HG02885 (cell line): ENCODE data around the gene C1D.

ENCODE experiments used
- ATAC-seq: cut with Tn5 transposase; IDR thresholded peaks from one replicate; pipeline ENCODE4 v1.9.1; 2021; ENCODE audit warnings: mild to moderate bottlenecking; ENCODE audit not compliant: unreplicated experiment, poor library complexity

C1D gene

GRCh38 chr2:68059784-68060525 lies 2.8 kb downstream of the C1D start:
- ATAC-seq = no peak

- no peak for ATAC-seq
Observed at GRCh38 chr2:68057658-68058396, 5.0 kb downstream of the C1D start.

GRCh38 chr2:68052717-68053422 lies 9.9 kb downstream of the C1D start:
- ATAC-seq = no peak

GRCh38 chr2:68050353-68050752 lies 12.5 kb downstream of the C1D start:
- peak; percentile 83 for ATAC-seq

- no peak for ATAC-seq
Observed at GRCh38 chr2:68046642-68047240, 16.1 kb downstream of the C1D start.

- no peak for ATAC-seq
Observed at GRCh38 chr2:68046224-68046623, 16.6 kb downstream of the C1D start.

- ATAC-seq = no peak
Observed at GRCh38 chr2:68045342-68045741, 17.5 kb downstream of the C1D start.

GRCh38 chr2:68044099-68044498 lies 18.7 kb downstream of the C1D start:
- no peak for ATAC-seq

- no peak for ATAC-seq
Observed at GRCh38 chr2:68043695-68044094, 19.1 kb downstream of the C1D start.

GRCh38 chr2:68043032-68043431 lies 19.8 kb downstream of the C1D start:
- ATAC-seq = no peak

GRCh38 chr2:68041704-68042245 lies 21.0 kb downstream of the C1D start:
- ATAC-seq = no peak

GRCh38 chr2:68040078-68040477 lies 22.7 kb downstream of the C1D start:
- no peak for ATAC-seq

GRCh38 chr2:68039317-68039716 lies 23.5 kb downstream of the C1D start:
- ATAC-seq = no peak

GRCh38 chr2:68032702-68033101 lies 30.1 kb downstream of the C1D start:
- ATAC-seq = no peak

GRCh38 chr2:68031542-68032160 lies 31.2 kb downstream of the C1D start:
- ATAC-seq = peak; percentile 86

- no peak for ATAC-seq
Observed at GRCh38 chr2:68031043-68031442, 31.8 kb downstream of the C1D start.

GRCh38 chr2:68030529-68030928 lies 32.3 kb downstream of the C1D start:
- ATAC-seq = no peak

- no peak for ATAC-seq
Observed at GRCh38 chr2:68027959-68028358, 34.8 kb downstream of the C1D start.

GRCh38 chr2:68024450-68024849 lies 38.4 kb downstream of the C1D start:
- ATAC-seq = no peak

- no peak for ATAC-seq
Observed at GRCh38 chr2:68023904-68024303, 38.9 kb downstream of the C1D start.
